Measurements from ENCODE around the gene NF1.
"Not testable (repeated sequence)": the region's sequence is repeated elsewhere in the genome, so short reads cannot be mapped to it uniquely, and the experiment has no call there.

NF1 gene

GRCh38 chr17:31172388-31172787 is 77.6 kb downstream of the NF1 start:
- DNase-seq (ENCODE audit: low read depth in 1 of 2, low spot score in 1 of 2): no peak

- DNase-seq (ENCODE audit: low read depth in 1 of 2, low spot score in 1 of 2): no peak
These were observed 79.4 kb downstream of the NF1 start for GRCh38 chr17:31174215-31174614.

- DNase-seq (ENCODE audit: low read depth in 1 of 2, low spot score in 1 of 2): no peak
These were observed 80.5 kb downstream of the NF1 start for GRCh38 chr17:31175237-31175636.

- not testable (repeated sequence) for DNase-seq (ENCODE audit: low read depth in 1 of 2, low spot score in 1 of 2)
These were observed 81.4 kb downstream of the NF1 start for GRCh38 chr17:31176143-31176542.

GRCh38 chr17:31178951-31179350 is 84.2 kb downstream of the NF1 start:
- DNase-seq (ENCODE audit: low read depth in 1 of 2, low spot score in 1 of 2): not testable (repeated sequence)

- no peak for DNase-seq (ENCODE audit: low read depth in 1 of 2, low spot score in 1 of 2)
These were observed 100.5 kb downstream of the NF1 start for GRCh38 chr17:31195305-31195704.

GRCh38 chr17:31198026-31198425 is 103.2 kb downstream of the NF1 start:
- DNase-seq (ENCODE audit: low read depth in 1 of 2, low spot score in 1 of 2): no peak

- DNase-seq (ENCODE audit: low read depth in 1 of 2, low spot score in 1 of 2): not testable (repeated sequence)
These were observed 103.9 kb downstream of the NF1 start for GRCh38 chr17:31198666-31199065.

- DNase-seq (ENCODE audit: low read depth in 1 of 2, low spot score in 1 of 2): no peak
These were observed 105.5 kb downstream of the NF1 start for GRCh38 chr17:31200287-31200686.

- no peak for DNase-seq (ENCODE audit: low read depth in 1 of 2, low spot score in 1 of 2)
These were observed 108.2 kb downstream of the NF1 start for GRCh38 chr17:31202968-31203367.

GRCh38 chr17:31211352-31212012 is 116.7 kb downstream of the NF1 start:
- DNase-seq (ENCODE audit: low read depth in 1 of 2, low spot score in 1 of 2): no peak

- no peak for DNase-seq (ENCODE audit: low read depth in 1 of 2, low spot score in 1 of 2)
These were observed 121.4 kb downstream of the NF1 start for GRCh38 chr17:31216031-31216751.

- no peak for DNase-seq (ENCODE audit: low read depth in 1 of 2, low spot score in 1 of 2)
These were observed 129.6 kb downstream of the NF1 start for GRCh38 chr17:31224366-31224765.

GRCh38 chr17:31225831-31226230 is 131.1 kb downstream of the NF1 start:
- DNase-seq (ENCODE audit: low read depth in 1 of 2, low spot score in 1 of 2): no peak

GRCh38 chr17:31226373-31226772 is 131.6 kb downstream of the NF1 start:
- DNase-seq (ENCODE audit: low read depth in 1 of 2, low spot score in 1 of 2): no peak

- DNase-seq (ENCODE audit: low read depth in 1 of 2, low spot score in 1 of 2): no peak
These were observed 132.2 kb downstream of the NF1 start for GRCh38 chr17:31226950-31227349.

- no peak for DNase-seq (ENCODE audit: low read depth in 1 of 2, low spot score in 1 of 2)
These were observed 137.1 kb downstream of the NF1 start for GRCh38 chr17:31231852-31232251.

GRCh38 chr17:31235110-31235509 is 140.3 kb downstream of the NF1 start:
- no peak for DNase-seq (ENCODE audit: low read depth in 1 of 2, low spot score in 1 of 2)

- DNase-seq (ENCODE audit: low read depth in 1 of 2, low spot score in 1 of 2): no peak
These were observed 141.4 kb downstream of the NF1 start for GRCh38 chr17:31236137-31236536.

- DNase-seq (ENCODE audit: low read depth in 1 of 2, low spot score in 1 of 2): no peak
These were observed 141.9 kb downstream of the NF1 start for GRCh38 chr17:31236712-31237111.

- no peak for DNase-seq (ENCODE audit: low read depth in 1 of 2, low spot score in 1 of 2)
These were observed 146.3 kb downstream of the NF1 start for GRCh38 chr17:31241116-31241515.

- no peak for DNase-seq (ENCODE audit: low read depth in 1 of 2, low spot score in 1 of 2)
These were observed 154.4 kb downstream of the NF1 start for GRCh38 chr17:31248986-31249834.
